Lower leg skin (tissue), 3 donors: ENCODE results near the gene LINGO3.

Source experiments
- CTCF ChIP-seq, 3 donors: fragments of 450-650 bp; IDR thresholded peaks; one replicate each; pipeline ENCODE4 v1.5.1; 2016; ENCODE audit warnings: antibody characterized with exemption in 3 of 3, mild to moderate bottlenecking in 3 of 3, moderate library complexity in 2 of 3
- POLR2A ChIP-seq, 2 donors: fragments of 450-650 bp; IDR thresholded peaks; one replicate each; pipeline ENCODE4 v1.6.1; 2016 to 2017; ENCODE audit warnings: antibody characterized with exemption in 2 of 2, mild to moderate bottlenecking in 1 of 2, moderate library complexity in 1 of 2

GRCh38 chr19:2282862-2283237, 25.1 kb downstream of the LINGO3 start:
- TF ChIP-seq POLR2A (IDR thresholded peaks at IDR 0.05) (no peak), CTCF (IDR thresholded peaks at IDR 0.05) (no peak)
